HFFc6 (cell line): Measurements from ENCODE around the gene PRR9. TPM values are rescaled to one million over a fixed set of nuclear protein-coding genes. Genes with fewer than 3 reads are reported as not detected.
"Not testable (repeated sequence)": the region's sequence is repeated elsewhere in the genome, so short reads cannot be mapped to it uniquely, and the experiment has no call there.

Source experiments
- DNase-seq: peaks from one replicate; pipeline ENCODE4 v3.0.0-alpha.2; 2018
- H3K27ac Mint-ChIP-seq: 2 replicates; pipeline ENCODE4 v1.8.0; 2020; ENCODE audit warnings: mild to moderate bottlenecking, mixed read lengths
- H3K27me3 Mint-ChIP-seq: 2 replicates; pipeline ENCODE4 v1.8.0; 2021; ENCODE audit warnings: mild to moderate bottlenecking, moderate library complexity, mixed read lengths; ENCODE audit not compliant: insufficient read depth
- H3K36me3 Mint-ChIP-seq: 2 replicates; pipeline ENCODE4 v1.8.0; 2021; ENCODE audit warnings: low read depth, mixed read lengths
- H3K4me1 Mint-ChIP-seq: 2 replicates; pipeline ENCODE4 v1.8.0; 2020; ENCODE audit warnings: low read depth, mixed read lengths
- H3K4me3 Mint-ChIP-seq: 2 replicates; pipeline ENCODE4 v1.8.0; 2020; ENCODE audit warnings: mild to moderate bottlenecking, moderate library complexity, mixed read lengths
- H3K9me3 Mint-ChIP-seq: 2 replicates; pipeline ENCODE4 v1.8.0; 2020; ENCODE audit warnings: mild to moderate bottlenecking, mixed read lengths
- CTCF ChIP-seq: fragments of 200-600 bp; sonication (generic); IDR thresholded peaks from 2 replicates; pipeline ENCODE4 v1.5.0; 2021; ENCODE audit warnings: antibody characterized with exemption, mild to moderate bottlenecking
- total RNA-seq, 6 experiments: library from RNA; stranded (reverse); fragmentation: NEBNext Ultra II Directional; extraction: Animal tissue kit (Norgen Biotek cat#: 25700); gene quantifications; 2 replicates in 1 of 6; 3 replicates in 5 of 6; pipeline ENCODE4 v1.2.3, GENCODE V29; 2021

PRR9 gene
- total RNA-seq, 6 experiments from 2014 or later: not detected

- H3K4me1 Mint-ChIP-seq: no peaks in the 10 kb centered on the region
- H3K27ac Mint-ChIP-seq: no peak overlapping the region
- H3K9me3 Mint-ChIP-seq: no peaks in the 10 kb centered on the region
- peaks cover 12% of the 10 kb centered on the region for H3K27me3 Mint-ChIP-seq
- no peak overlapping the region for H3K4me3 Mint-ChIP-seq
- DNase-seq: no peak
- no peaks in the 10 kb centered on the region for H3K36me3 Mint-ChIP-seq
- no peak for TF ChIP-seq CTCF
Observed at GRCh38 chr1:153217744-153218416, 496 bp downstream of the PRR9 start.

GRCh38 chr1:153220606-153221303 lies 3.4 kb downstream of the PRR9 start:
- H3K27ac Mint-ChIP-seq: no peak overlapping the region
- H3K9me3 Mint-ChIP-seq: no peaks in the 10 kb centered on the region
- no peak for DNase-seq
- peaks cover 14% of the 10 kb centered on the region for H3K27me3 Mint-ChIP-seq
- no peak for TF ChIP-seq CTCF
- H3K36me3 Mint-ChIP-seq: no peaks in the 10 kb centered on the region
- H3K4me3 Mint-ChIP-seq: no peak overlapping the region
- no peaks in the 10 kb centered on the region for H3K4me1 Mint-ChIP-seq

GRCh38 chr1:153223040-153223891 lies 5.9 kb downstream of the PRR9 start:
- H3K4me3 Mint-ChIP-seq: peak overlapping the region; percentile 46; the same call in 1 of the 2 replicates
- not testable (repeated sequence) for H3K36me3 Mint-ChIP-seq, H3K4me1 Mint-ChIP-seq, H3K27ac Mint-ChIP-seq, H3K9me3 Mint-ChIP-seq
- TF ChIP-seq CTCF: peak; percentile 85
- DNase-seq: peak; percentile 50
- H3K27me3 Mint-ChIP-seq: peaks cover 14% of the 10 kb centered on the region

- no peak for TF ChIP-seq CTCF
- Mint-ChIP-seq H3K4me3 (no peak overlapping the region), H3K27ac (no peak overlapping the region), H3K9me3 (no peaks in the 10 kb centered on the region), H3K36me3 (no peaks in the 10 kb centered on the region), H3K4me1 (no peaks in the 10 kb centered on the region), H3K27me3 (peaks cover 6% of the 10 kb centered on the region)
- DNase-seq: no peak
Observed at GRCh38 chr1:153227810-153228209, 10.4 kb downstream of the PRR9 start.

- DNase-seq: no peak
- Mint-ChIP-seq H3K36me3 (no peaks in the 10 kb centered on the region), H3K27me3 (peaks cover 6% of the 10 kb centered on the region), H3K9me3 (no peaks in the 10 kb centered on the region), H3K27ac (no peak overlapping the region), H3K4me1 (no peaks in the 10 kb centered on the region), H3K4me3 (no peak overlapping the region)
- TF ChIP-seq CTCF: no peak
Observed at GRCh38 chr1:153228491-153228890, 11.1 kb downstream of the PRR9 start.
